NK-92 treated with Interleukin-12 subunit alpha and Interleukin-12 subunit beta, amount 100 ng/mL, for 24 hours (cell line): ENCODE data around the gene MYLK.

Experiments used
- DNase-seq: peaks from one replicate; lab custom pipeline; 2025; lab: John Stamatoyannopoulos, UW

The MYLK gene

DNA sequence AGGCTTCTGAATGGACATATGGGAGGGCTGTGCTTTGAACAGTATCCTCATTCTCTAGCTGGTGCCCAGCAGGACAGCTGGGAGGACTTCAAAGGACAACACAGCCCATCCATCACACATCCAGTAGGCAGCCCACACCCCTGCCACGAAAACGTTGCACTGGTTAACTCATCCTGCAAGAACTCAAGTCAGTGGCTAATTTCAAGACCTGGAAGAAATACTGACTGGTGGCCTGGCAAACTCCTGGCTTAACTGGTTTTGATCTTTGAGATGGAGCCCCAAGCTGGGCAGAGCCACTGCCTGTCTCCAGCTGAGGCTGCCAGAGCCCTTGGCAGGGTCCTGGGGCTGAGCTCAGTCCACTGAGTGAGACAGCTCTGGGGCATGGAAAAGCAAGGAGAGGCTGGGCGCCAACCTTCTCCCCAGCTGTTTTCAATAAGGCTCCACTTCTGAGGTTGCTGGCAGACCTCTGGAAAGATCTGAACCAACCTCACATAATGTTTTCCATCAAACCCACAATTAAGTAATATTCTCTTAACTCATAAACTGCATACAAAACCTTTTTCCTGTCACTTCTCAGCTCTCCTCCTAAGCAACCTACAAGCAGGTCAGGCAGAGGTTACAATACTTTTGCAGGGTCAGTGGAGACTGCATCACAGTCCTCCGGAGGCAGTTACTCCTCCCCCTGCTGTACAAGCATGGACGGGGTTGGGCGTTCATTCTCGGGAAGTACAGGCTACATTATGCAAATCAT, 110.3 kb downstream of the MYLK start:
- DNase-seq = no peak

- no peak for DNase-seq
Observed at GRCh38 chr3:123769356-123769743, 114.8 kb downstream of the MYLK start.

GRCh38 chr3:123768480-123769355, 115.4 kb downstream of the MYLK start:
- DNase-seq = no peak

DNA sequence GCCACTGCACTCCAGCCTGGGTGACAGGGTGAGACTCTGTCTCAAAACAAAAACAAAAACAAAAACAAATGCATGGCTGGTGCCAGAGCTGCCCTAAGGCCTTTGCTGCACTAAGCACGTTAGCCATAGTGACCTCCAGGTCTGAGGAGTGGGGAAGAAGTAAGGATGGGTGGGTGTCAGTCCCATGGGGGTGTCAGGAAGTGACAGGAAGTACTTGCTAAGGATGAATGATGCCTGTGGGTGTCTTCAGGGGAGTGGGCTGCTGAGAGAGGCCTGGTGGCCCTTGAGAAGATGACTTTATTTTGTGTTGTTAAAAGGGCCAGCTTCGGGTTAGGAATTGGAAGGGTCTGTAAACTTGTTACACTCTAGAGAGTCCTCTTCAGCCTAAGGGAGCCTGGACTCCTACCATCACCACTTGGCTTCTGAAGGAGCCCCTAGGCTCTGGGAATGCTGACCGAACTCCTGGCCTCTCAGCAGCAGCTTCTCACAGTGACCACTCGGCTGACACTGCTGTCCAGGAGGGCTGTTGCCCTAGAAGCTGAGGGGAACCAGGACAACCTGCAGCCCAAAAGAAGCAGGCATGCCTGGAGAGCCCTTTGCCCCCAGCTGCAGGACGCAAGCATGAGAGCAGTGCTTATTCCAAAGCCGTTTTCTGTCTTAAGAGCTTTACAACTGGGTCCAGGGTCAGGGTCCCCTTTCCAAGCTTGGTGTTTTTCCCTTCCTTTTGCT, 116.4 kb downstream of the MYLK start:
- no peak for DNase-seq

DNA sequence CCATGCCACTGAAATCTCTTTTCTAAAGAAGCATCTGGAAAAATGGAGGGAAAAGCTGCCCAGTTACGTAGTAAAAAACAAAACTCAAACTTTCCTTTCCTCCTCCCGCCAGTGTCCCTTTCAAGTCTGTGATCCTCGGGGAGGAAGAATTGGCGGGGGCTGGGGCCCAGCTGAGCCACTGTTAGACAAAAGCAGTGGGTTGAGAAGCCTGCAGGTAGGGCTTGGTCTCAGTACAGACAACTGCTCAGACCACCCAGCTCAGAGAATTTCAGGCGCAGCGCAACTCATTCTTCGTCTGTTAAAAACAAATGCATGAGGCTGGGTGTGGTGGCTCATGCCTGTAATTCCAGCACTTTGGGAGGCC, 117.1 kb downstream of the MYLK start:
- no peak for DNase-seq

- DNase-seq = no peak
Observed at GRCh38 chr3:123766193-123767008, 117.7 kb downstream of the MYLK start.

GRCh38 chr3:123765475-123766128, 118.5 kb downstream of the MYLK start:
- no peak for DNase-seq

DNA sequence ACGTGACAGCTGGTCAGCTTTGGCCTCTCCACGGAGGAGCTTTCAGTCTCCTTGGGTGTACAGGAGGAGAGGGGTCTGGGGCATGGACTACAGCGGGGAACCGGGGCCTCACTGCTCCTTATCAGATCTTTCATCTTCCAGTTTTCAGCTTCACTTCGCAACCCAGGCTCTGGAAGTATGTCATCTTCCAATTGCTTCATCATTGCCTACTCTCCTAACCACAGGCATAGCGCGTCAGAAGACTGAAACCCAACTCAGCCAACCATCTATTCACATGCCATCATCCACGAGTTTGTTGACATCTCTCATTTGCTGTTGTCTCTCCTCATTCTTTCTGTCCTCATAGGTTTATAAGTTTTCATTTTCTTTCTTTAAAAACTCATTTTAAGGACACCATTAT, 119.5 kb downstream of the MYLK start:
- no peak for DNase-seq

DNA sequence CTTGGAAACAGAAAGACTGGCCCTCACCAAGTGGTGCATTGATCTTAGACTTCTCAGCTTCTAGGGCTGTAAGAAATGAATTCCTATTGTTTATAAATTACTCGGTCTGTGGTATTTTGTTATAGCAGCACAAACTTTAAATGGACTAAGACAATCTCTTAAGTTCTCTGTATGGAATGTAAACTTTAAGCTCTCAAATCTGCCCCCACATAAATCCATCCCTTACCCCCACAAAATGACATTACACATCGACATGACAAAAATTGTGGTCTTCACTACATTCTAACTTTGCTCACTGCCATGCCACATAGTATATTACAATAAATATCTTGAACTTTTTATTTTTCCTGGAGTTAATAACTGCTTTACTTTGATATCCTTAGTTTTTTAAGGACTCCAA, 121.3 kb downstream of the MYLK start:
- DNase-seq = no peak

- no peak for DNase-seq
Observed at GRCh38 chr3:123760817-123761216, 123.3 kb downstream of the MYLK start.

DNA sequence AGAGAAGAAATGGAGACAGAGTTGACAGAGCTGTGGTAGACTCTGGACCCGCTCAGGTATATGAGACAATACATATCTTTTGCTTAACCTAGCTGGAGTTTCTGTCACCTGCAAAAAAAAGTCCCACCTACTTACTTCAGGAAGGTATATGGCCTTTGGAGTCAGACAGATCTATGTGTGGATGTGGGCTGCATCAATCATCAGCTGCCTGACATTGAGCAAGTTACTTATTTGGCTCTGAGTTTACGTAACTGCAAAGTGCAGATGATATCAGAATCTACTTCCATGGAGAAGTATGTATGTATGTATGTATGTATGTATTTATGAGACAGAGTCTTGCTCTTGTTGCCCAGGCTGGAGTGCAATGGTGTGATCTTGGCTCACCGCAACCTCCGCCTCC, 124.3 kb downstream of the MYLK start:
- no peak for DNase-seq

DNA sequence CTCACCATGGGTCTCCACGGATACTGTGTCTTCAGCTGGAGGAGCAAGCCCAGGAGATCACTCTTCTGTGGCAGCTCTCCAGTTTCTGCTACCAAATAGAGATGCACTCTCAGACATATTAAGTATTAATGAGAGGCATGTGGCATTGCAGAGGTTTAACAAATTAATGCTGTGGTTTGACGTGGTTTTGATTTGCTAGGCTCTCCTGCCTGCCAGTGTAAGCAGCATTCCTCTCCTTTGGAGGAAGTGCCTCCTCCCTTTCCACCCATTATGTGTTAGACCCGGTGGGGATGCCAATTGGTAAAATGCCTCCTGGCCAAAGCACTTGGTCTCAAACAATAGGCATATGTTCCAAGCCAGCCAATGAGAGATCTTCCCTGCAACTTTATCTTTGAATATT, 124.8 kb downstream of the MYLK start:
- DNase-seq = no peak

DNA sequence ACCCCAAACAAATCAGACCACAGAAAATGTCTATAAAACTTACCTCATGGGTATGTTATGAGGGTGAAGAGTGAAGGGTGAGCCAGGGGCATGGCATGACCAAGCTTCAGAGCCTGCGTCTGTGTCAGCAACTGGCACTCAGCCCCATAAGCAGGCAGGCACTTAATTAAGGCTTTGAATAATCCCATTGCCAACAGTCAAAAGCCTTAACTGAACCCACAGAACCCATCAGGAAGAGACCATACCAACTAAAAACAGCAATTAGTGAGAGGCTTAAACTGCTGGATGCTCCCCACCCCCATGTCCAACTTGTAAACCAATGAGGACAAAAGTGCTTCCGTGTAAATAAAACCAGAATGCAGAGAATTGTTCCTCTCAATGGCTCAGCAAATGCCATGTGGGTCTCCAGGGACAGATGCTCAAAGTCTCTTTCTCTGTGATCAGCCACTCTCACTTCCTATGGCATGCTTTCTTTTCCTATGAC, 126.0 kb downstream of the MYLK start:
- DNase-seq = no peak

GRCh38 chr3:123757281-123757940, 126.7 kb downstream of the MYLK start:
- no peak for DNase-seq

- DNase-seq = no peak
Observed at GRCh38 chr3:123755501-123755900, 128.6 kb downstream of the MYLK start.

DNA sequence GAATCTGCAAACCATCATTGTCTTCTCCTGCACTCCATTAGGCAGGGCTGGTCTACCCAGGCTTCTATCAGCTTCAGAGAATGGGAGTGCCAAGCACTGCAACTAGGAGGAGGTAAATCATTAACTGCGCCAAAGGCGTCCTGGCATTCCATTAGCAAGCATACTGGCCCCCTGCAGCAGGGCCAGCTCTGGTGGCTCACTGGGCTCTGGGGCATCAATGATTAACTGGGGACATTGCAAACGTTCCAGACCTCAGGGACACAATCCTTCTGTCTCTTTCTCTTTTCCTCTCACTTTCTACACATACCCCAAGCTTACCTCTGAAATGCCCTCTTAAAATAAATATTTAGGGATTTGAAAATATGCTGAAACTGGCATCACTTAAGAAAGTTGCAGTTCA, 129.0 kb downstream of the MYLK start:
- no peak for DNase-seq

DNA sequence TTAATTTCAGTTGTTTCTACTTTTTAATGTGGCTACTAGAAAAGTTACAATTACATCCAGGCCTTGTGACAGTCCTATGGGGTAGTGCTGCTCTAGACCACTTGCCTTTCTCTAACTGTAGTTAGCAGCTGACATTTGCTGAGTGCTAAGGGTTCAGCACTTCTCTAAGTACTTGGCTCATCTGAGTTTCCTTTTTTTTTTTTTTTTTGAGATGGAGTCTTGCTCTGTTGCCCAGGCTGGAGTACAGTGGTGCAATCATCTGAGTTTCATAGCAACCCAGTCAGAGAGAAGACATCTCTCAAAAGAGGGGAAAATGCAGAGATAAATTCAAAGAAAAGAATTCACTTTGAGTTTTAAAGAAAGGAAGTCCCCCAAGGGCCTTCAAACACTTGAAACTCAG, 130.8 kb downstream of the MYLK start:
- no peak for DNase-seq

GRCh38 chr3:123752228-123752627, 131.9 kb downstream of the MYLK start:
- DNase-seq = no peak

GRCh38 chr3:123751433-123751832, 132.7 kb downstream of the MYLK start:
- no peak for DNase-seq

GRCh38 chr3:123750659-123751420, 133.3 kb downstream of the MYLK start:
- no peak for DNase-seq
